GM18502 (cell line): ENCODE data around the gene TACC2.

Experiments
- ATAC-seq: cut with Tn5 transposase; IDR thresholded peaks from one replicate; pipeline ENCODE4 v1.9.1; 2021; ENCODE audit warnings: mild to moderate bottlenecking; ENCODE audit not compliant: unreplicated experiment, poor library complexity

TACC2 gene

GRCh38 chr10:122207163-122207562, 218.2 kb downstream of the TACC2 start:
- ATAC-seq = no peak

- ATAC-seq = no peak
Observed at GRCh38 chr10:122207596-122207995, 218.6 kb downstream of the TACC2 start.

GRCh38 chr10:122208571-122209430, 219.8 kb downstream of the TACC2 start:
- ATAC-seq = no peak

DNA sequence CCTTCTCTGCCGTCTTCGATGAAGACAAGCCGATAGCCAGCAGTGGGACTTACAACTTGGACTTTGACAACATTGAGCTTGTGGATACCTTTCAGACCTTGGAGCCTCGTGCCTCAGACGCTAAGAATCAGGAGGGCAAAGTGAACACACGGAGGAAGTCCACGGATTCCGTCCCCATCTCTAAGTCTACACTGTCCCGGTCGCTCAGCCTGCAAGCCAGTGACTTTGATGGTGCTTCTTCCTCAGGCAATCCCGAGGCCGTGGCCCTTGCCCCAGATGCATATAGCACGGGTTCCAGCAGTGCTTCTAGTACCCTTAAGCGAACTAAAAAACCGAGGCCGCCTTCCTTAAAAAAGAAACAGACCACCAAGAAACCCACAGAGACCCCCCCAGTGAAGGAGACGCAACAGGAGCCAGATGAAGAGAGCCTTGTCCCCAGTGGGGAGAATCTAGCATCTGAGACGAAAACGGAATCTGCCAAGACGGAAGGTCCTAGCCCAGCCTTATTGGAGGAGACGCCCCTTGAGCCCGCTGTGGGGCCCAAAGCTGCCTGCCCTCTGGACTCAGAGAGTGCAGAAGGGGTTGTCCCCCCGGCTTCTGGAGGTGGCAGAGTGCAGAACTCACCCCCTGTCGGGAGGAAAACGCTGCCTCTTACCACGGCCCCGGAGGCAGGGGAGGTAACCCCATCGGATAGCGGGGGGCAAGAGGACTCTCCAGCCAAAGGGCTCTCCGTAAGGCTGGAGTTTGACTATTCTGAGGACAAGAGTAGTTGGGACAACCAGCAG, 221.7 kb downstream of the TACC2 start:
- no peak for ATAC-seq

GRCh38 chr10:122213364-122213763, 224.4 kb downstream of the TACC2 start:
- ATAC-seq = no peak

DNA sequence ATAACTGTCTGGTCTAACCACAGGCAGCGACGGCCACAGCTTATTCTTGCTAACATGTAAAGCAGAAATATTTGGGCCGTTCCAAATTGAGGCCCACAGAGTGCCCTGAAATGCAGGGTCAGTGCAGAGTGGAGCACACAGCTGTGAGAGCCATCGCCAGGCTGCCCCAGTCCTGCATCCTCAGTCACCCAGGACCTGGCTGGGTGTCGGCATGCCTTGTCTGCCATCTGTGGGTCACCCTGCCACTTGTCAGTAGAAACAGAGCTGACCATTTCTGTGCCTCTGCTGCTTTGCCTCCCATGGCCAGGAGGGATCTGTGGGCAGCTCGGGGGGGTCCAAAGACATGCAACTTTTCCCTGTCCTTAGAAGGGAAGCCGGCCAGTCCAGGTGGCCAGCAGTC, 224.8 kb downstream of the TACC2 start:
- ATAC-seq = no peak

- ATAC-seq = no peak
Observed at GRCh38 chr10:122216047-122216446, 227.1 kb downstream of the TACC2 start.

DNA sequence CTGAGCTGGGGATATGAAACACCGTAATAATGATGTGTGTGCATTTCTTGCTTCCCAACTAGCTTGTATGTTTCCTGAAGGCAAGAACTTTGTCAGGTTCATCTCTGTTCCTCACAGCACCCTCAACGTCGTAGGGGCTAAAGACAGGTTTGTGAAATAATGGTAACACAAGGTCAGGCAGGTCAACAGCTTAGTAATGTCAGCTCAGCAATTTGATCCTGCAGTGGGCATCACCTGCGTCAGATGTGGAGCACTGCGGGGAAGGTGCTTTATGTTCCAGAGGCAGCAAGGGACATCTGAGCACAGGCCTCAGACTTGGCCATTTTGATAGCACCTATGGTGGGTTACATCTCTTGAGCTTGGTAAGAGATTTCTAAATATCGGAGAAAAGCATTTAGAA, 230.4 kb downstream of the TACC2 start:
- ATAC-seq = no peak

- no peak for ATAC-seq
Observed at GRCh38 chr10:122220736-122221135, 231.8 kb downstream of the TACC2 start.

- no peak for ATAC-seq
Observed at GRCh38 chr10:122221958-122222357, 233.0 kb downstream of the TACC2 start.

DNA sequence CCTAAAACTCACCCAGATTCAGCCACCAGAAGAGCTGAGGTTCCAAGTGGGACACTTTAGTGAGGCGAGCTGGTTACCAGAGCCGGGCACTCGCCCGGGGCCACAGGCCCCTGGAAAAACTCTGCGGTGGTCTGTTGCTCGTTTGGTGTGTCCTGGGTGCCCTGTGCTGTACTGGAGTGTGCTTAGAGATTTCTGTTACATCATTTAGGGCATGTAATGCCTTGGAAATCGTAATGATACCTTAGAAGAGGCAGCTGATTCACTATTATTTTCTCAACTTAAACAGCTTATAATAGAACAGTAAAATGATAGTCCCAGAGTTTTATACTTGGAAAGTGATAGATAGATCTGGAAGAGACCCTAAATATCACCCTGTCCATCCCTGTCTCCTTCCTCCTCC, 233.7 kb downstream of the TACC2 start:
- no peak for ATAC-seq

DNA sequence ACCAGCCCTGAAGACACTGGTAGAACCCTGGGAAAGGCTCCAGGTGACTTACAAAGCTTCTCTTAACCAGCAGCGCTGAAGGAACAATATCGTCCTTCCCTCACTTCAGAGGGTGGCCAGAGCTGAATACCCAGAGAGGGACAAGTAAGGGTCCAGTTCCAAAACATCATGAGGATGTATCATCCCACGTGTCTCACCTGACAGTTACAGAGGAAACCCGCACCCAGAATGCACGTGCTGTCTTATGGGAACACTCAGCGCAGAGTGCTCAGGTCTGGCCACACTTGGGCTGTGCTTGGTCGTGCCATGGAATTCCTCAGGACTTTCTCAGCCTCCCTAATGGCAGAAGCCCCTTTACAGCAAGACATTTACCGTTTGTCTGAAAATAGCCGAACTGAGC, 235.2 kb downstream of the TACC2 start:
- no peak for ATAC-seq

DNA sequence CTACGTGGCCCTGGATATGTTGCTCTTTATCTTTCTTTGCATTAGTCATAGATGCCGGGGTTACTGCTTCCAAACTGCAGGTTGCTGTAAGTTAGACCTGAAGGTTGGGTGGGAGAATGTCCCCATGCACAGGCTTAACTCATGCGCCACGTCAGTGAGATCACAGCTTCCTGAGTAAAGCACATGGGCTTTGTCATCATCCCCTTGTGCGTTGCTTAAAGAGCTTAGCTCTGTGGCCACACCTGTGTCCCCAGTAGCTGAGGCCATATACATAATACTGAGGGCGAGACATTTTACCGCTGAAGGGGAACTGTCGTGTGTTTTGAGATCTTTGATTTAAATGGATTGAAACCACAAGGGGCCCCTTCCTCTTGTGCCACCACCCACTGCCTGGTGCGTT, 236.4 kb downstream of the TACC2 start:
- no peak for ATAC-seq

- ATAC-seq = no peak
Observed at GRCh38 chr10:122227754-122228153, 238.8 kb downstream of the TACC2 start.

DNA sequence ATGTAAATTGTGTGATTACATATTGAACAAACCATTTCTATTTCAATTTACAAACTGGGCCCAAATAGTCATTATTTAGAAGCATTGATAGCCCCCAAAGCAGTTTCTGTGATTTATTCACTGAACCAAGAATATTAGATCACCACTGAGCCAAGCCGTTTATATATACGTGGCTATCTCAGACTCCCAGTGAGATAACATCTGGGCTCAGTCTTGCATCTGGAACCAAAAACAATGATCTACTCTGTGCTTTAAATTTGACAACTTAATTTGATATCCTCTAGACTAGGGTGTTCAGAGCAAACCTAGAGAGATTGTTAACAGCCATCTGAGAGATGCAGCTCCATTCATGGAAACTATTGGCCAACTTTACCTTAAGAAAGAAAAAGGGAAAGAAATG, 240.7 kb downstream of the TACC2 start:
- no peak for ATAC-seq

DNA sequence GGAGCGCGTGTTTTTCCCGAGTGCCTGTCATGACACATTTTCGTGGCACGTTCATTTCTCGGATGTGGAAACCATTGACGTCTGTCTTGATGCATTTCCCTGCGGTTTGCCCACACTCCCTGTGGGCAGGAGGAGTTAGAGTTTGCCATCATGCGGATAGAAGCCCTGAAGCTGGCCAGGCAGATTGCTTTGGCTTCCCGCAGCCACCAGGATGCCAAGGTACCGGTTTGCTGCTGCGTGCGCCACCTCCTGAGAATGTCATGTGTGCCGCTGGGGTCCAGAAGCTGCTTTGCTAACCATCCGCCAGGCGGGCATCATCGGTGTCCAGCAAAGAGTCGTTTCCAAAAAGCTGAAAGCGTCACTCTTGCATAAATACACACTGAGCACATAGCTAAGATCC, 241.3 kb downstream of the TACC2 start:
- no peak for ATAC-seq

DNA sequence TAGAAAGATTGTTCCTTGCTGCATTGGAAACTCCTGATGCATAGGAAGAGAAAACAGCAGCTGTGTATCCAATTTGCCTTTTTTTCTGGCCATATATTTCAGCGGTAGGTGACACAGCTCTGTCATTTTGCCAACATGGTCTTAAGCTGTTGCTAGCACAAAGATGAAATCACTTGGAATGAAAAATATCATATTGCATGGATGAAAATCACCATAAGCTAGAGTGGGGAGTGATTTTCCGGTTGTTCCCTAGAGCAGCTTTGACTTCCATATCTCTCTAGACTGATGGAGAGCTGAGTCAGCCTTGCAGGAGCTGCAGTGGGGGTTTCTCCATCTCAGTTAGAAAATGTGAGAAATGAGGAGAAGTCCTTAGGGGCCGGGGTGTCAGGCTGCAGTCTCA, 243.8 kb downstream of the TACC2 start:
- ATAC-seq = no peak

- ATAC-seq = no peak
Observed at GRCh38 chr10:122233857-122234348, 244.9 kb downstream of the TACC2 start.

- no peak for ATAC-seq
Observed at GRCh38 chr10:122234416-122234815, 245.5 kb downstream of the TACC2 start.

DNA sequence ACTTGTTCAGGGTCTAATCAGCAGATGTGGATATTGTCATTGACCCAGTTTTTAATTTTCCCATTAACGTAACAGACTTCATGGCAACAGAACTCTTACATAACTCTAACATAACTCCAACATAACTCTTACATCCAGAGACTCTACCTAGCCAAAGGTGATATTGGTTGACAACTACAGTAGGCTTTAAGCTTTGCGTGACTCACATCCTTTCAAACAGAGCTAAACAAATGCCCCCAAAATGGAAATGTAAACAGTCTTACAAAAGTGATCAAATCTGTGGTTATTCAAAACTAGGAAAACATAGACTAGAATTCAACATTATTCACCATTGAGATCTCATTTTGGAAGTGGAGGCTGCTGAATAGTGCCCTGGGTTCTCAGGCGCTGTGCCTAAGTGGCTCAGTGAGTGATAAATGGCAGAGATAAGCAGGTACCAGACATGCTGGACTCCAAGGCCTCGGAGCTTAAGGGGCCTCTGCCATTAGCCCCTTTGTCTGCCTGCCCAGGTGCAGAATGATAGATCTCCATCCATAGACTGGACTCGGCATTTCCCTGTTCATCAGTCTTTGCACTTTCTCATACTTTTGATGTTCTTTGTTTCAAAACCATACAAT, 247.8 kb downstream of the TACC2 start:
- ATAC-seq = no peak
